ENCODE data around the gene IGFLR1.
A peak's percentile ranks its signal among the peaks of the same experiment; 100 is the strongest.
"Not testable (repeated sequence)": the region's sequence is repeated elsewhere in the genome, so short reads cannot be mapped to it uniquely, and the experiment has no call there.

Gene IGFLR1

DNA sequence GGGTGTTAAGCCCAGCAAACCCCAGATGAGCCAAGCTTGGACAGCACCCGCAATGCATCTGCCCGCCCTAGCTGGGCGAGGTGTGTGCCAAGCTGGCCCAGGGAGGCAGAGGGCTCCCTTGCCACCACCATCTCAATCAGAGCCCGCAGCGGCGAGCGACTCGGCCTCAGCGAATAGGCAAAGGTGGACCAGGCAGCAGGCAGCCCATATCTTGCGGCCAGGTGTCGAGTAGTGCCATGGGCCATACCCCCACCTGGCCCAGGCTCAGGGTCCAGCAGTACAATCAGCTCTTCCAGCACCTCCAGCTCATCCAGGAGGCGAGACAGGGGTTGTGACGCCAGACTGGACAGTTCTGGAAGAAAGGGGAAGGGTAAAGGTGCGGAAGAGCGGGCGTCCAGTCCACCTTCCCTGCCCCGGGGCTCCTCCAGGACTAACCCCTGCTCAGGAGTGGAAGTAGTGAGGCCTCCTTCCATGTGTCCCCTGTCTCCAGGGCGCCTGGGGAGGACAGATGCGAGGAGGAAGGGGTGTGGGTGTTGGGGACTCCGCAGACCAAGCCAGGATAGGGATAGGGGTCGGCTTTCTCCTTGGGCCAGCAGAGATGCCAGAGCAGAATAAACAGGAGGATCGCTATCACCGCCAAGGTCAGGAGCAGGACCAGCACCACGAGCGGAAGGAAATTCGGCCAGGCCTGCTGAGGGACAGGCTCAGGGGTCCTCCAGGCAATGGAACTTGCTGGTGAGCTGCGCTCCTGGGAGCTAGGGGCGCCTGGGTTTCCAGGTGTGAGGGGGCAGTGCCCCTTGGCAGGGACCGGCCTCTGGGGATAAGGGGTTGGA, 2.8 kb downstream of the IGFLR1 start:
- no peak for DNase-seq

- no peak for DNase-seq
Observed at GRCh38 chr19:35738887-35739229, 3.4 kb downstream of the IGFLR1 start.

- DNase-seq, result no peak
Observed at GRCh38 chr19:35738021-35738886, 4.0 kb downstream of the IGFLR1 start.

DNA sequence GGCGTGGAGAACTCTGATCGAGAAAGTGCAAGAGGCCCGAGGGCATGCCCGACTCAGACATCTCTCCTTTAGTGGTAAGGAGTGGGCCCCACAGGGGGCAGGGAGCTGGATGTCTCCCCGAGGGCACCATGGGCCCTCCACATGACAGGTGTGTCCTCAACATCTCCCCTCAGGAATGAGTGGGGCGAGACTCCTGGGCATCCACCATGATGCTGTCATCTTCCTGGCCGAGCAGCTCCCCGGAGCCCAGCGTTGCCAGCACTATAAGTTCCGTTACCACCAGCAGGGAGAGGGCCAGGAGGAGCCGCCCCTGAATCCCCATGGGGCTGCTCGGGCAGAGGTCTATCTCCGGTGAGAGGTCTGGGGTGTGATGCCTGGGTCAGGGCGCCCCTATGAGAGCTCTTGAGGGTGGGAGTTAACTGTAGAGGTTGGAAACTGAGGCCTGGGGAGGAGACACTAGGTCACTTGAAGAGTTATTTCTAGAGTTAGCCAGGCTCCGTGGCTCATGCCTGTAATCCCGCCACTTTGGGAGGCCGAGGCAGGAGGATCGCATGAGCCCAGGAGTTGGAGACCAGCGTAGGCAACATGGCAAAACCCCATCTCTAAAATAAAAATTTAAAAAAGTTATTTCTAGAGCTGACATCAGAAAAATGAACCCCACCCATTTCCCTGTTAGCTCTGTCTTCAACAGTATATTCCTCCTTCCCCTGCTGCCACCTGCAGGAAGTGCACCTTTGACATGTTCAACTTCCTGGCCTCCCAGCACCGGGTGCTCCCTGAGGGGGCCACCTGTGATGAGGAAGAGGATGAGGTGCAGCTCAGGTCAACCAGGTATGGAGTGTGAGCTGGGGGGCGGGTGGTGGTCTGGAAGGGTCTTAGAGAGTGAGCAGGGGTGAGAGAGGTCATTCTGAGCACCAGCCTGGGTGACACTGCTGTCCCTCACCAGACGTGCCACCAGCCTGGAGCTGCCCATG, 5.1 kb downstream of the IGFLR1 start:
- DNase-seq, result peak in 1 of 2 experiments; percentile 20

DNA sequence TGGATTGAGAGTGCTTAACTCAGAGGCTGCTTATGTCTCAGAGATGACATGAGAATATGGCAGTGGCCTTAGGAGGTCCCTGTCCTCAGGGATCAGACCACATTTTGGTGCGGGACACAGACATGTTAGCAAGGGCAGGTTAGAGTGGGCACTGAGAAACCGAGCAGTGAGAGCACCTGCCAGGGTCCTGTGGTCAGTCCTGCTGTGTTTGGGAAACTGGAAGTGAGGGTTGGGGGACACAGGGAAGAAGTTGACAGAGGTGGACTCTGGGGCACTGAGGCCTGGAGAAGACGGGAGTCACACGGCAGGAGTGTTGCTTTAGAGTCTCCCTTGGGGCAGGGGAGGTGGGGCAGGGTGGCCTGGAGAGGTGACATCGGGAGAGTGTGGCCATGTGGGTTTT, 7.4 kb downstream of the IGFLR1 start:
- DNase-seq, result no peak

DNA sequence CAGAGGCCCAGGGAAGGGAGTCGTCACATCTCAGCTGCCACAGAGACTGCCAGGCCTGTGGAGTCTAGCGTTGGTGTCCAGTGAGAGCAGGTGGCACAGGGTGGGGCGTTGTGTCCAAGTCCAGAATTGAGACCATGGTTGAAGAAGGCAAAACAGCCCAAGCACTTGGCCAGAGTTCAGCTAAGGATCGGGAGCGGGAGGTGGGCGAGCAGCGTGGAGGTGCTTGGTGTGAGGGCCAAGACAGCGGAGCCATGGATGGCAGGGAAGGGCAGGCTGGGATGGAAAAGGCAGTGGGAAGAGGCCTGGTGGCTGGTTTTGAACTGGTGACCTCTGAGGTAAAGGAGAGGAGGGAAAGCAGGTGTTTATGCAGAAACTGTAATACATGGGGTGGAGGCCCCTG, 8.0 kb downstream of the IGFLR1 start:
- DNase-seq, result no peak

- no peak for DNase-seq
Observed at GRCh38 chr19:35733180-35734125, 8.8 kb downstream of the IGFLR1 start.

- no peak for DNase-seq
Observed at GRCh38 chr19:35732540-35733179, 9.6 kb downstream of the IGFLR1 start.

- DNase-seq, result no peak
Observed at GRCh38 chr19:35731779-35732405, 10.4 kb downstream of the IGFLR1 start.

- no peak for DNase-seq
Observed at GRCh38 chr19:35731353-35731752, 10.9 kb downstream of the IGFLR1 start.

DNA sequence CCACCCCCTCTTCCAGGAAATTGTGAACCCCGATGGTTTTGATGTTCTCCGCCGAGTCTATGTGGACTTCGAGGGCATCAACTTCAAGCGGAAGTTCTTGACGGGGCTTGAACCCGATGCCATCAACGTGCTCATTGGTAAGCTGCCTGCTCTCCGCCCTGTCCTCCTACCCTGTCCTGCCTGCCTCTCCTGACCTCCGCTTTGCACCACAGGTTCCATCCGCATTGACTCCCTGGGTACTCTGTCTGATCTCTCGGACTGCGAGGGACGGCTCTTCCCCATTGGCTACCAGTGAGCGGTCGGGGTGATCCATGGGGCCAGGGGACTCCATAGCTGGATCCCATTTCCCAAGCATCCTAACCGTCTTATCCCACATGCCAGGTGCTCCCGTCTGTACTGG, 11.9 kb downstream of the IGFLR1 start:
- DNase-seq, result no peak

GRCh38 chr19:35729763-35730162, 12.5 kb downstream of the IGFLR1 start:
- no peak for DNase-seq

DNA sequence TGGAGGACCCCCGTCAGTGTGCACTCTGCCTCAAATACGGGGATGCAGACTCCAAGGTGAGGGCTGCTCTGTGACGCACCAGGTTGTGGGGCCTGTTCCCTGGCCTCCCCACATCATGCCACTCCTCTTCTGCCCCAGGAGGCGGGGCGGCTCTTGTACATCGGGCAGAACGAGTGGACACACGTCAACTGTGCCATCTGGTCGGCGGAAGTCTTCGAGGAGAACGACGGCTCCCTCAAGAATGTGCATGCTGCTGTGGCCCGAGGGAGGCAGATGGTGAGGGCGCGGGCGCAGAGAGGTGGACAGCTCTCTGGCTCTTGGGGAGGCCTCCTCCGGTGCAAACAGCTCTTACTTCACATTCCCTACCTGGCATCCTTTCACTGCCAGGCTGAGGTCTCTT, 13.2 kb downstream of the IGFLR1 start:
- DNase-seq, result no peak

- no peak for DNase-seq
Observed at GRCh38 chr19:35727956-35728706, 14.1 kb downstream of the IGFLR1 start.

DNA sequence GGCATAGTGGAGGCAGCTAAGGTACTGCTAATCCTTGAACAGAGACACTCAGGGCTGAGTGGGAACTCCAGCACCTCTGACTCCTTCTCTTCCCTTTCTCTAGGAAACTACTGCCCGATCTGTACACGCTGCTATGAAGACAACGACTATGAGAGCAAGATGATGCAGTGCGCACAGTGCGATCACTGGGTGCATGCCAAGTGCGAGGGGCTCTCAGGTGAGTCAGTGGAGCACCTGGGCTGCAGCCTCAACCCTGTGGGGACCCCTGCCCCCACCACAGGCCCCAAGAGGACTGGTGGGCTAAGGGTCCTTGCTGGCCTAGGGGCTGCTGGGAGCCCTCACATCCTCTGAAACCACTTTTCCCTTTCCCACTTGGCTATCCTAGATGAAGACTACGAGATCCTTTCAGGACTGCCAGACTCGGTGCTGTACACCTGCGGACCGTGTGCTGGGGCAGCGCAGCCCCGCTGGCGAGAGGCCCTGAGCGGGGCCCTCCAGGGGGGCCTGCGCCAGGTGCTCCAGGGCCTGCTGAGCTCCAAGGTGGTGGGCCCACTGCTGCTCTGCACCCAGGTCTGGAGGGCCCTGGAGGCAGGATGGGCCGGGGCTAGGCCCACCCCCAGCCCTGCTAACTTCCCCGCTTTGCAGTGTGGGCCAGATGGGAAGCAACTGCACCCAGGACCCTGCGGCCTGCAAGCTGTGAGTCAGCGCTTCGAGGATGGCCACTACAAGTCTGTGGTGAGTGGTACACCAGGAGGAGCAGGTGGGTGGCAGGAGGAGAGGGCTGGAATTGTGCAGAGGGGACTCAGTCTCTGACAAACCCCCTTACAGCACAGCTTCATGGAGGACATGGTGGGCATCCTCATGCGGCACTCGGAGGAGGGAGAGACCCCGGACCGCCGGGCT, 14.9 kb downstream of the IGFLR1 start:
- DNase-seq, result no peak

- DNase-seq, result no peak
Observed at GRCh38 chr19:35725216-35725861, 16.9 kb downstream of the IGFLR1 start.

- DNase-seq, result no peak
Observed at GRCh38 chr19:35724560-35724959, 17.7 kb downstream of the IGFLR1 start.

GRCh38 chr19:35724132-35724531, 18.1 kb downstream of the IGFLR1 start:
- DNase-seq, result not testable (repeated sequence)

Data from SW 1271 (cell line).